HepG2 (cell line): Measurements from ENCODE around the gene CCL27. TPM values are rescaled to one million over a fixed set of nuclear protein-coding genes. Genes with fewer than 3 reads are reported as not detected.
A peak's percentile ranks its signal among the peaks of the same experiment; 100 is the strongest.

Source experiments
- ATAC-seq: fragments of 200-7000 bp; cut with Tn5 transposase; 3 replicates; pipeline ENCODE4 v1.9.1; 2020; ENCODE audit warnings: mild to moderate bottlenecking, moderate library complexity
- BruUV-seq: library from RNA; stranded (reverse); fragments of 400-500 nt; replicated peaks from 2 replicates; lab custom pipeline; 2021; lab: Mats Ljungman, UMichigan
- CTCF ChIA-PET: fragments of 300-600 bp; formaldehyde crosslinking; extraction: SDS; loops from one replicate; lab custom pipeline; 2021; ENCODE audit warnings: low total read pairs, inconsistent platforms, low intra/inter-chr PET ratio; lab: Yijun Ruan, JAX
- POLR2A ChIA-PET: fragments of 350-600 bp; sonication (Branson Sonifier 250); formaldehyde crosslinking; loops from one replicate; lab custom pipeline; 2020; ENCODE audit warnings: antibody characterized with exemption, inconsistent platforms; lab: Yijun Ruan, JAX
- DNase-seq: peaks from one replicate; pipeline ENCODE4 v3.0.0-alpha.2; 2015; ENCODE audit warnings: low spot score
- FAIRE-seq: peaks from 3 replicates; lab custom pipeline; 2011; peaks lifted over from hg19 to GRCh38; lab: Jason Lieb, UNC
- H2AFZ ChIP-seq: one replicate; pipeline ENCODE4 v1.6.1; 2011; ENCODE audit warnings: low read length, inconsistent platforms
- H3K27ac ChIP-seq: fragments of 300-600 bp; 3 replicates; pipeline ENCODE4 v1.8.0; 2011; ENCODE audit warnings: mixed run types, mild to moderate bottlenecking, mixed read lengths, low read length, inconsistent platforms; ENCODE audit not compliant: insufficient read depth; ENCODE audit errors: extremely low read length
- H3K27me3 ChIP-seq, 2 experiments: fragments of 200-600 bp in 1 of 2; 2 replicates in 1 of 2; 3 replicates in 1 of 2; pipeline versions ENCODE4 v1.6.0 to v1.8.0; 2011; ENCODE audit warnings: low read length in 2 of 2, mild to moderate bottlenecking in 2 of 2, moderate library complexity in 2 of 2, inconsistent platforms in 1 of 2; ENCODE audit not compliant: insufficient read depth in 2 of 2, control insufficient read depth in 1 of 2
- H3K36me3 ChIP-seq, 2 experiments: fragments of 200-600 bp in 1 of 2; replicated peaks in 1 of 2; 2 replicates in 1 of 2; 3 replicates in 1 of 2; pipeline versions ENCODE4 v1.5.1 to v1.8.0; 2011; ENCODE audit warnings: low read length in 2 of 2, inconsistent platforms in 1 of 2; ENCODE audit not compliant: insufficient read depth in 2 of 2, control insufficient read depth in 1 of 2
- H3K4me1 ChIP-seq: 2 replicates; pipeline ENCODE4 v1.5.1; 2012; ENCODE audit warnings: low read length, inconsistent platforms; ENCODE audit not compliant: insufficient read depth
- H3K4me2 ChIP-seq: 2 replicates; pipeline ENCODE4 v1.6.0; 2011; ENCODE audit warnings: low read depth, low read length, inconsistent platforms
- H3K4me3 ChIP-seq, 3 experiments: fragments of 200-600 bp in 1 of 3; sonication (generic), shearing (Covaris generic) in 1 of 3; replicated peaks in 1 of 3; 2 replicates each; pipeline ENCODE4 v1.5.1; 2011 to 2016; ENCODE audit warnings: low read length in 3 of 3, inconsistent platforms in 2 of 3, low read depth in 2 of 3, mild to moderate bottlenecking in 2 of 3, control low read depth in 1 of 3, mixed read lengths in 1 of 3; ENCODE audit not compliant: insufficient read depth in 1 of 3
- H3K79me2 ChIP-seq: one replicate; pipeline ENCODE4 v1.6.1; 2011; ENCODE audit warnings: low read length, inconsistent platforms; ENCODE audit not compliant: insufficient read depth
- H3K9ac ChIP-seq: 2 replicates; pipeline ENCODE4 v1.6.0; 2011; ENCODE audit warnings: mild to moderate bottlenecking, low read depth, low read length, inconsistent platforms; ENCODE audit not compliant: insufficient read depth
- H3K9me3 ChIP-seq: 2 replicates; pipeline ENCODE4 v1.5.1; 2012; ENCODE audit warnings: mild to moderate bottlenecking, low read length
- H4K20me1 ChIP-seq: 2 replicates; pipeline ENCODE4 v1.6.0; 2011; ENCODE audit warnings: inconsistent platforms, mild to moderate bottlenecking, low read length, moderate library complexity; ENCODE audit not compliant: insufficient read depth
- HMGXB4 ChIP-seq, 2 experiments: sonication (generic) in 1 of 2; formaldehyde crosslinking in 1 of 2; IDR thresholded peaks; 2 replicates each; pipeline versions ENCODE4 v1.4.0 to v1.6.1; 2018 to 2020; ENCODE audit warnings: missing genetic modification reagents in 2 of 2, borderline replicate concordance in 1 of 2, low read depth in 1 of 2, mild to moderate bottlenecking in 1 of 2, missing biosample characterization in 1 of 2
- MAZ ChIP-seq, 2 experiments: sonication (generic) in 1 of 2; formaldehyde crosslinking in 1 of 2; IDR thresholded peaks; 2 replicates each; pipeline versions ENCODE4 v1.5.0 to v1.6.1; 2012 to 2020; ENCODE audit warnings: low read depth in 2 of 2, mild to moderate bottlenecking in 2 of 2, borderline replicate concordance in 1 of 2, improper control_type of control experiment in 1 of 2, low read length in 1 of 2, missing genetic modification reagents in 1 of 2, moderate library complexity in 1 of 2
- MTA1 ChIP-seq: sonication (generic); formaldehyde crosslinking; IDR thresholded peaks from 2 replicates; pipeline ENCODE4 v1.4.0; 2020; ENCODE audit warnings: missing genetic modification reagents, mild to moderate bottlenecking, borderline replicate concordance
- PATZ1 ChIP-seq: sonication (generic); formaldehyde crosslinking; IDR thresholded peaks from 2 replicates; pipeline ENCODE4 v1.4.0; 2020; ENCODE audit warnings: missing genetic modification reagents
- SP1 ChIP-seq, 2 experiments: fragments of 450-650 bp in 1 of 2; sonication (generic) in 1 of 2; formaldehyde crosslinking in 1 of 2; IDR thresholded peaks; 2 replicates each; pipeline versions ENCODE4 v1.4.0 to v1.6.1; 2016 to 2020; ENCODE audit warnings: missing genetic modification reagents in 1 of 2
- THAP8 ChIP-seq: sonication (generic); formaldehyde crosslinking; IDR thresholded peaks from 2 replicates; pipeline ENCODE4 v1.5.1; 2020; ENCODE audit warnings: missing genetic modification reagents, mild to moderate bottlenecking, borderline replicate concordance
- TRAFD1 ChIP-seq: sonication (generic); formaldehyde crosslinking; IDR thresholded peaks from 2 replicates; pipeline ENCODE4 v1.5.1; 2020; ENCODE audit warnings: missing genetic modification reagents, mild to moderate bottlenecking, borderline replicate concordance
- ZFP91 ChIP-seq: sonication (generic); formaldehyde crosslinking; IDR thresholded peaks from 2 replicates; pipeline ENCODE4 v1.9.0; 2022; ENCODE audit warnings: missing genetic modification reagents, mild to moderate bottlenecking, borderline replicate concordance
- ZNF660 ChIP-seq: sonication (generic); formaldehyde crosslinking; IDR thresholded peaks from 2 replicates; pipeline ENCODE4 v1.5.1; 2020; ENCODE audit warnings: mild to moderate bottlenecking, low read depth, missing genetic modification reagents, borderline replicate concordance
- WGBS: methylation state at CpG from one replicate; pipeline ENCODE4 v1.1.6; 2017; ENCODE audit warnings: low lambda C conversion rate; 5-methylcytosine and 5-hydroxymethylcytosine counted together
- in situ Hi-C: cut with HindIII; loops from 2 replicates; pipeline ENCODE4 v1.10.0; 2017; ENCODE audit warnings: low pct_unique_long_range_greater_than_20kb; ENCODE audit not compliant: extremely low pct_ligation_motif_present
- intact Hi-C: fragments of 100-400 bp; cut with micrococcal nuclease; formaldehyde crosslinking; loops from one replicate; pipeline ENCODE4 v1.10.0; 2022; ENCODE audit not compliant: unreplicated experiment
- polyA plus RNA-seq, 8 experiments: library from polyadenylated mRNA; depleted of rRNA in 3 of 8; stranded (reverse) in 7 of 8; unstranded in 1 of 8; fragments of >200 nt; fragmentation: Illumina TruSeq in 4 of 8; extraction: Trizol in 4 of 8; gene quantifications; 2 replicates each; pipeline versions ENCODE4 v1.2.1 to v1.2.3, GENCODE V29; 2011 to 2016; ENCODE audit warnings: low read depth in 4 of 8, missing spikeins in 1 of 8, mixed read lengths in 1 of 8; ENCODE audit not compliant: insufficient read depth in 1 of 8
- total RNA-seq, 5 experiments: library from RNA; depleted of rRNA; stranded (reverse); fragments of >200 nt; fragmentation: Illumina TruSeq; extraction: Trizol; gene quantifications; 2 replicates each; pipeline ENCODE4 v1.2.3, GENCODE V29; 2016; ENCODE audit warnings: low read depth in 1 of 5

The CCL27 gene
- total and polyA plus RNA-seq, 2 of the 13 experiments (the other 11 are each of a cell fraction or from before 2014, with no cell fraction given), result not detected

- CTCF ChIA-PET, result interaction anchor here (0.6 to 3.3 kb wide), 7 partner anchors 10 to 52 kb away, joined by 3 to 22 read pairs (median 6); partner anchors contain the start of genes GALT and RPP25L
- Histone ChIP-seq H2AFZ (no peak overlapping the region), H3K9me3 (no peaks in the 10 kb centered on the region), H3K27ac (peak overlapping the region; percentile 17), H3K4me1 (peaks cover 24% of the 10 kb centered on the region), H3K36me3 (no peaks in the 10 kb centered on the region), H3K27me3 (no peaks in the 10 kb centered on the region), H4K20me1 (no peaks in the 10 kb centered on the region), H3K9ac (peak overlapping the region; percentile 54; the same call in 1 of the 2 replicates), H3K4me2 (peak overlapping the region; percentile 89), H3K4me3 (peak overlapping the region; percentile 66 to 79 (median 66)), H3K79me2 (no peaks in the 10 kb centered on the region)
- BruUV-seq, result no TSS peak
- WGBS, result 9% methylated on average over 18 of the region's 18 CpGs
- DNase-seq, result peak; percentile 67
- POLR2A ChIA-PET, result interaction anchor here (0.9 to 4.9 kb wide), 9 partner anchors 8 to 52 kb away, joined by 3 to 40 read pairs (median 5); partner anchors contain the start of genes ARID3C, GALT, IL11RA and RPP25L
- intact Hi-C loops (no loop called here), in situ Hi-C loops (no loop called here)
- FAIRE-seq, result peak; percentile 81
- peak; percentile 89 for ATAC-seq
- TF ChIP-seq MAZ (IDR thresholded peaks at IDR 0.05; ENCODE audit: borderline replicate concordance, low read depth, low read length) (peak; percentile 32; the same call in 1 of the 2 replicates), MAZ (CRISPR knock-in tag; IDR thresholded peaks at IDR 0.05; ENCODE audit: low read depth) (no peak), THAP8 (CRISPR knock-in tag) (no peak), PATZ1 (CRISPR knock-in tag) (peak; percentile 49; the same call in 1 of the 2 replicates), ZFP91 (CRISPR knock-in tag) (peak; percentile 41; the same call in 1 of the 2 replicates), MTA1 (CRISPR knock-in tag) (no peak), SP1 (IDR thresholded peaks at IDR 0.05) (no peak), SP1 (CRISPR knock-in tag; IDR thresholded peaks at IDR 0.05) (no peak), TRAFD1 (0 out of 2 replicates have a peak, but pooled peaks have one; percentile 36), HMGXB4 (CRISPR knock-in tag; IDR thresholded peaks at IDR 0.05; ENCODE audit: borderline replicate concordance in 1 of 2, low read depth in 1 of 2) (peak; percentile 53 to 54; a peak in 1 of 4 replicates), ZNF660 (no peak)
Observed at GRCh38 chr9:34664281-34665066, 2.0 kb upstream of the CCL27 start.
